Smooth muscle cell of the umbilical artery (primary cell): ENCODE results near the gene PSG11. TPM values are rescaled to one million over a fixed set of nuclear protein-coding genes. Genes with fewer than 3 reads are reported as not detected.

Source experiments
- total RNA-seq: library from RNA; depleted of rRNA; stranded (reverse); fragments of >200 nt; gene quantifications from 2 replicates; pipeline ENCODE4 v1.2.3, GENCODE V29; 2014

PSG11 gene
- not detected in 2 replicates for total RNA-seq

GRCh38 chr19:43026369-43026768, at the start of gene PSG11:
Gene PSG11, minus strand, starts transcription at chr19:43026469. Its CDS starts 97 bp downstream, at chr19:43026372.

Other genes starting within 250 kb of the PSG11 start
- not detected in 2 replicates for gene PSG1, start 146.8 kb downstream of the PSG11 start, total RNA-seq
- not detected in 2 replicates for gene PSG6, start 108.6 kb downstream of the PSG11 start, total RNA-seq
- not detected in 2 replicates for gene PSG7, start 89.3 kb downstream of the PSG11 start, total RNA-seq
- gene PSG2, start 56.2 kb upstream of the PSG11 start, total RNA-seq, result not detected in 2 replicates
- gene PSG5, start 160.1 kb upstream of the PSG11 start, total RNA-seq, result 0.89 and 1.9 TPM in 2 replicates
- gene PSG4, start 179.2 kb upstream of the PSG11 start, total RNA-seq, result 0.30 and 11.0 TPM in 2 replicates
- not detected in 2 replicates for gene PSG9, start 243.1 kb upstream of the PSG11 start, total RNA-seq